ENCODE measurements around the gene TRUB2.

DNA sequence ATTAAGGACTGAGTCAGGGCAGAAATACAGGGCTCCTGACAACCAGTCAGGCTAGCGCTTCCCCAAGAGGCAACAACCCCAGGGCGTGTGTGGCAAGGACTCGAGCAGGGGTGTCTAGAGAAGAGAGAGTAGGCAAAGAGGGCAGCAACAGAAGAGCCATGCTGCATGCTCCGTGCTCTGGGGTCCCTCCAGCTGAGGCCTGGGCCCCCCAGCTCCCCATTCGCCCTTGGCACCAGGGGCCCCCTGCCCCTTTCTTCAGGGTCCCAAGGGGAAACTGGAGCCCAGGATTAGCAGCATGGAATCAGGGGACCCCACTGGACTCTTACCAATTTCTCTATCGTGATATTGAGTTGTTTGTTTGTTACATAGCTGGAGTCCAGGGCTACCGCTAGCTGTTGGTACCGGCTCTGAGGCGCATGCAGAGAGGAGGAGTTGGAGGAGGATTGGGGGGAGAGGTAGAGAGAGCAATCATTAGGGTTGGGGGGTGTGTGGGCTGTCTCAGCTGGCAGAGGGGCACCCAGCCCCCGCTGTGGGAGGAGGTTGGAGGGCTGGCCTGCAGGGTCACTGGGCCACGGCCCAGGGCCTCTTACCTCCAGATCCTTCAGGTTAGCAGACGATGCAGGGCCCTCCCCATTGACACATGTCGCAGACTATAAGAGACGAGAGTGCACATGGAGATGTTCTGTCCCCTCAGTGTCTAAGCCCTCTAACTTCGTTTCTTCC lies 55.2 kb downstream of the TRUB2 start:
- TF ChIP-seq, protein P1, sequence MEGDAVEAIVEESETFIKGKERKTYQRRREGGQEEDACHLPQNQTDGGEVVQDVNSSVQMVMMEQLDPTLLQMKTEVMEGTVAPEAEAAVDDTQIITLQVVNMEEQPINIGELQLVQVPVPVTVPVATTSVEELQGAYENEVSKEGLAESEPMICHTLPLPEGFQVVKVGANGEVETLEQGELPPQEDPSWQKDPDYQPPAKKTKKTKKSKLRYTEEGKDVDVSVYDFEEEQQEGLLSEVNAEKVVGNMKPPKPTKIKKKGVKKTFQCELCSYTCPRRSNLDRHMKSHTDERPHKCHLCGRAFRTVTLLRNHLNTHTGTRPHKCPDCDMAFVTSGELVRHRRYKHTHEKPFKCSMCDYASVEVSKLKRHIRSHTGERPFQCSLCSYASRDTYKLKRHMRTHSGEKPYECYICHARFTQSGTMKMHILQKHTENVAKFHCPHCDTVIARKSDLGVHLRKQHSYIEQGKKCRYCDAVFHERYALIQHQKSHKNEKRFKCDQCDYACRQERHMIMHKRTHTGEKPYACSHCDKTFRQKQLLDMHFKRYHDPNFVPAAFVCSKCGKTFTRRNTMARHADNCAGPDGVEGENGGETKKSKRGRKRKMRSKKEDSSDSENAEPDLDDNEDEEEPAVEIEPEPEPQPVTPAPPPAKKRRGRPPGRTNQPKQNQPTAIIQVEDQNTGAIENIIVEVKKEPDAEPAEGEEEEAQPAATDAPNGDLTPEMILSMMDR (IDR thresholded peaks at IDR 0.05; ENCODE audit: extremely low read depth in 1 of 2, insufficient read depth in 1 of 2, low read depth in 1 of 2, low read length in 2 of 2) = no peak
- TF ChIP-seq EZH2 (IDR thresholded peaks at IDR 0.05; ENCODE audit: borderline replicate concordance, low read depth, low read length, severe bottlenecking) (no peak), POLR2AphosphoS5 (IDR thresholded peaks at IDR 0.05; ENCODE audit: insufficient read depth, low read depth, low read length) (no peak), POLR2A (IDR thresholded peaks at IDR 0.05; ENCODE audit: low read depth, low read length) (no peak), MYC (IDR thresholded peaks at IDR 0.05; ENCODE audit: low read depth, low read length) (no peak), MAX (IDR thresholded peaks at IDR 0.05; ENCODE audit: insufficient read depth, insufficient read length) (no peak), JUN (IDR thresholded peaks at IDR 0.05; ENCODE audit: borderline replicate concordance, insufficient read depth, insufficient read length, low read depth) (no peak), GATA2 (IDR thresholded peaks at IDR 0.05; ENCODE audit: insufficient read depth, insufficient read length, low read depth, low read length) (no peak), FOS (IDR thresholded peaks at IDR 0.05; ENCODE audit: borderline replicate concordance, insufficient read depth, low read length) (no peak)

Measured in endothelial cell of umbilical vein (primary cell).